HepG2 (cell line): Measurements from ENCODE around the gene MTCP1. TPM values are rescaled to one million over a fixed set of nuclear protein-coding genes. Genes with fewer than 3 reads are reported as not detected.

Source experiments
- ATAC-seq: fragments of 200-7000 bp; cut with Tn5 transposase; 3 replicates; pipeline ENCODE4 v1.9.1; 2020; ENCODE audit warnings: mild to moderate bottlenecking, moderate library complexity
- BruUV-seq: library from RNA; stranded (reverse); fragments of 400-500 nt; replicated peaks from 2 replicates; lab custom pipeline; 2021; lab: Mats Ljungman, UMichigan
- CTCF ChIA-PET: fragments of 300-600 bp; formaldehyde crosslinking; extraction: SDS; loops from one replicate; lab custom pipeline; 2021; ENCODE audit warnings: low total read pairs, inconsistent platforms, low intra/inter-chr PET ratio; lab: Yijun Ruan, JAX
- POLR2A ChIA-PET: fragments of 350-600 bp; sonication (Branson Sonifier 250); formaldehyde crosslinking; loops from one replicate; lab custom pipeline; 2020; ENCODE audit warnings: antibody characterized with exemption, inconsistent platforms; lab: Yijun Ruan, JAX
- DNase-seq: peaks from one replicate; pipeline ENCODE4 v3.0.0-alpha.2; 2015; ENCODE audit warnings: low spot score
- FAIRE-seq: peaks from 3 replicates; lab custom pipeline; 2011; peaks lifted over from hg19 to GRCh38; lab: Jason Lieb, UNC
- H2AFZ ChIP-seq: one replicate; pipeline ENCODE4 v1.6.1; 2011; ENCODE audit warnings: low read length, inconsistent platforms
- H3K27ac ChIP-seq: fragments of 300-600 bp; 3 replicates; pipeline ENCODE4 v1.8.0; 2011; ENCODE audit warnings: mixed run types, mild to moderate bottlenecking, mixed read lengths, low read length, inconsistent platforms; ENCODE audit not compliant: insufficient read depth; ENCODE audit errors: extremely low read length
- H3K27me3 ChIP-seq, 2 experiments: fragments of 200-600 bp in 1 of 2; 2 replicates in 1 of 2; 3 replicates in 1 of 2; pipeline versions ENCODE4 v1.6.0 to v1.8.0; 2011; ENCODE audit warnings: low read length in 2 of 2, mild to moderate bottlenecking in 2 of 2, moderate library complexity in 2 of 2, inconsistent platforms in 1 of 2; ENCODE audit not compliant: insufficient read depth in 2 of 2, control insufficient read depth in 1 of 2
- H3K36me3 ChIP-seq, 2 experiments: fragments of 200-600 bp in 1 of 2; replicated peaks in 1 of 2; 2 replicates in 1 of 2; 3 replicates in 1 of 2; pipeline versions ENCODE4 v1.5.1 to v1.8.0; 2011; ENCODE audit warnings: low read length in 2 of 2, inconsistent platforms in 1 of 2; ENCODE audit not compliant: insufficient read depth in 2 of 2, control insufficient read depth in 1 of 2
- H3K4me1 ChIP-seq: 2 replicates; pipeline ENCODE4 v1.5.1; 2012; ENCODE audit warnings: low read length, inconsistent platforms; ENCODE audit not compliant: insufficient read depth
- H3K4me2 ChIP-seq: 2 replicates; pipeline ENCODE4 v1.6.0; 2011; ENCODE audit warnings: low read depth, low read length, inconsistent platforms
- H3K4me3 ChIP-seq, 3 experiments: fragments of 200-600 bp in 1 of 3; sonication (generic), shearing (Covaris generic) in 1 of 3; replicated peaks in 1 of 3; 2 replicates each; pipeline ENCODE4 v1.5.1; 2011 to 2016; ENCODE audit warnings: low read length in 3 of 3, inconsistent platforms in 2 of 3, low read depth in 2 of 3, mild to moderate bottlenecking in 2 of 3, control low read depth in 1 of 3, mixed read lengths in 1 of 3; ENCODE audit not compliant: insufficient read depth in 1 of 3
- H3K79me2 ChIP-seq: one replicate; pipeline ENCODE4 v1.6.1; 2011; ENCODE audit warnings: low read length, inconsistent platforms; ENCODE audit not compliant: insufficient read depth
- H3K9ac ChIP-seq: 2 replicates; pipeline ENCODE4 v1.6.0; 2011; ENCODE audit warnings: mild to moderate bottlenecking, low read depth, low read length, inconsistent platforms; ENCODE audit not compliant: insufficient read depth
- H3K9me3 ChIP-seq: 2 replicates; pipeline ENCODE4 v1.5.1; 2012; ENCODE audit warnings: mild to moderate bottlenecking, low read length
- H4K20me1 ChIP-seq: 2 replicates; pipeline ENCODE4 v1.6.0; 2011; ENCODE audit warnings: inconsistent platforms, mild to moderate bottlenecking, low read length, moderate library complexity; ENCODE audit not compliant: insufficient read depth
- ADNP ChIP-seq: sonication (generic); formaldehyde crosslinking; IDR thresholded peaks from 2 replicates; pipeline ENCODE4 v1.4.0; 2020; ENCODE audit warnings: missing genetic modification reagents
- ARNTL ChIP-seq: sonication (generic); formaldehyde crosslinking; IDR thresholded peaks from 2 replicates; pipeline ENCODE4 v1.4.0; 2020; ENCODE audit warnings: mild to moderate bottlenecking, missing genetic modification reagents
- ATF7 ChIP-seq, 2 experiments: fragments of 450-650 bp in 1 of 2; sonication (generic) in 1 of 2; formaldehyde crosslinking in 1 of 2; IDR thresholded peaks; 2 replicates each; pipeline versions ENCODE4 v1.4.0 to v1.6.1; 2016 to 2020; ENCODE audit warnings: antibody characterized with exemption in 1 of 2, mild to moderate bottlenecking in 1 of 2, missing genetic modification reagents in 1 of 2
- EHMT2 ChIP-seq: fragments of 200-600 bp; sonication (generic); IDR thresholded peaks from 2 replicates; pipeline ENCODE4 v1.7.0; 2017; ENCODE audit warnings: antibody characterized with exemption, low read depth, low read length, borderline replicate concordance
- NR1H2 ChIP-seq: sonication (generic); formaldehyde crosslinking; IDR thresholded peaks from 2 replicates; pipeline ENCODE4 v1.8.1; 2022; ENCODE audit warnings: low read depth, missing genetic modification reagents, borderline replicate concordance
- RBM39 ChIP-seq: fragments of 200-400 bp; formaldehyde crosslinking; IDR thresholded peaks from one replicate; pipeline ENCODE4 v1.6.1; 2018; ENCODE audit warnings: antibody characterized with exemption, mild to moderate bottlenecking, low read depth, low read length; ENCODE audit not compliant: poor library complexity, severe bottlenecking
- STAT5B ChIP-seq: sonication (generic); formaldehyde crosslinking; IDR thresholded peaks from 2 replicates; pipeline ENCODE4 v1.4.0; 2020; ENCODE audit warnings: missing genetic modification reagents
- ZFP41 ChIP-seq: sonication (generic); formaldehyde crosslinking; IDR thresholded peaks from 2 replicates; pipeline ENCODE4 v1.4.0; 2020; ENCODE audit warnings: mild to moderate bottlenecking, missing genetic modification reagents, borderline replicate concordance
- ZNF703 ChIP-seq: sonication (generic); formaldehyde crosslinking; IDR thresholded peaks from 2 replicates; pipeline ENCODE4 v1.5.1; 2020; ENCODE audit warnings: missing genetic modification reagents, mild to moderate bottlenecking, moderate library complexity, borderline replicate concordance
- ZSCAN12 ChIP-seq: sonication (generic); formaldehyde crosslinking; IDR thresholded peaks from 2 replicates; pipeline ENCODE4 v1.9.0; 2021; ENCODE audit warnings: mild to moderate bottlenecking, missing genetic modification reagents
- WGBS: methylation state at CpG from one replicate; pipeline ENCODE4 v1.1.6; 2017; ENCODE audit warnings: low lambda C conversion rate; 5-methylcytosine and 5-hydroxymethylcytosine counted together
- in situ Hi-C: cut with HindIII; loops from 2 replicates; pipeline ENCODE4 v1.10.0; 2017; ENCODE audit warnings: low pct_unique_long_range_greater_than_20kb; ENCODE audit not compliant: extremely low pct_ligation_motif_present
- intact Hi-C: fragments of 100-400 bp; cut with micrococcal nuclease; formaldehyde crosslinking; loops from one replicate; pipeline ENCODE4 v1.10.0; 2022; ENCODE audit not compliant: unreplicated experiment
- polyA plus RNA-seq, 8 experiments: library from polyadenylated mRNA; depleted of rRNA in 3 of 8; stranded (reverse) in 7 of 8; unstranded in 1 of 8; fragments of >200 nt; fragmentation: Illumina TruSeq in 4 of 8; extraction: Trizol in 4 of 8; gene quantifications; 2 replicates each; pipeline versions ENCODE4 v1.2.1 to v1.2.3, GENCODE V29; 2011 to 2016; ENCODE audit warnings: low read depth in 4 of 8, missing spikeins in 1 of 8, mixed read lengths in 1 of 8; ENCODE audit not compliant: insufficient read depth in 1 of 8
- total RNA-seq, 5 experiments: library from RNA; depleted of rRNA; stranded (reverse); fragments of >200 nt; fragmentation: Illumina TruSeq; extraction: Trizol; gene quantifications; 2 replicates each; pipeline ENCODE4 v1.2.3, GENCODE V29; 2016; ENCODE audit warnings: low read depth in 1 of 5
- TF ChIP-seq, protein P1 (sequence below): sonication (generic); formaldehyde crosslinking; IDR thresholded peaks from 2 replicates; pipeline ENCODE4 v1.9.0; 2022; ENCODE audit warnings: missing genetic modification reagents, mild to moderate bottlenecking, borderline replicate concordance
- TF ChIP-seq, protein P2 (sequence below): sonication (generic); formaldehyde crosslinking; IDR thresholded peaks from 2 replicates; pipeline ENCODE4 v1.5.0; 2020; ENCODE audit warnings: missing genetic modification reagents

The MTCP1 gene
- total and polyA plus RNA-seq, 2 of the 13 experiments (the other 11 are each of a cell fraction or from before 2014, with no cell fraction given) = 5.1 to 18.9 TPM

DNA sequence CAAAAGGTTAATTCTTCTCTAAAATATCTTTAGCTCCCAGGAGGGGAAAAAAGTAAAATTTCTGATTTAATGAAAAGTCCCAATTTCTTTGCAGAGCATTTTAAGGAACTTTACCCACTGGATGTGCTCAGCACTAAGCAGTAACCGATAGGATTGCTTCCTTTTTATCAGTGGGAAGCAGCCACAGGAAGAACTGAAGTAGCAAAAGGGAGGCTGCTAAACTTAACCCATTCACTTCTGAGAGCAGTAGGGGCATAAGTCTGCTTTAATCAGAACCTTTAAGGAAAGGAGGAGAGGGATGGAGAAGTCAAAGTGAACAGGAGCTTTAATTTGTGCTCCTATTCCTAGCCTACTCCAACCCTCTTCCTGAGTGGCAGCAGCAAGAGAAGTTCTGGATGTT, 48.4 kb downstream of the MTCP1 start, which contains the start of gene F8:
Gene F8, minus strand, starts transcription at position 139 of the 400 bp plus-strand sequence. CDS start 171 bp downstream, outside the sequence.
- ChIA-PET POLR2A (no interaction called here), CTCF (no interaction called here)
- Histone ChIP-seq H3K4me2 (no peak within 1 kb of the TSS), H3K27ac (no peak within 1 kb of the TSS), H3K79me2 (peaks cover 3% of the 10 kb centered on the region), H2AFZ (no peak within 1 kb of the TSS), H3K4me3 (no peak within 1 kb of the TSS), H3K9ac (no peak within 1 kb of the TSS), H3K4me1 (peaks cover 18% of the 10 kb centered on the region; the same call in 1 of the 2 replicates), H3K9me3 (no peaks in the 10 kb centered on the region), H3K27me3 (no peaks in the 10 kb centered on the region; a peak in 1 of 5 replicates), H3K36me3 (no peaks in the 10 kb centered on the region), H4K20me1 (no peaks in the 10 kb centered on the region)
- ATAC-seq = no peak
- intact Hi-C loops = no loop called here
- no peak for DNase-seq
- TF ChIP-seq ADNP (no peak), EHMT2 (no peak), ZNF703 (CRISPR knock-in tag) (no peak), STAT5B (no peak), ZFP41 (CRISPR knock-in tag) (no peak), ZSCAN12 (CRISPR knock-in tag) (no peak)
- TF ChIP-seq, protein P1, sequence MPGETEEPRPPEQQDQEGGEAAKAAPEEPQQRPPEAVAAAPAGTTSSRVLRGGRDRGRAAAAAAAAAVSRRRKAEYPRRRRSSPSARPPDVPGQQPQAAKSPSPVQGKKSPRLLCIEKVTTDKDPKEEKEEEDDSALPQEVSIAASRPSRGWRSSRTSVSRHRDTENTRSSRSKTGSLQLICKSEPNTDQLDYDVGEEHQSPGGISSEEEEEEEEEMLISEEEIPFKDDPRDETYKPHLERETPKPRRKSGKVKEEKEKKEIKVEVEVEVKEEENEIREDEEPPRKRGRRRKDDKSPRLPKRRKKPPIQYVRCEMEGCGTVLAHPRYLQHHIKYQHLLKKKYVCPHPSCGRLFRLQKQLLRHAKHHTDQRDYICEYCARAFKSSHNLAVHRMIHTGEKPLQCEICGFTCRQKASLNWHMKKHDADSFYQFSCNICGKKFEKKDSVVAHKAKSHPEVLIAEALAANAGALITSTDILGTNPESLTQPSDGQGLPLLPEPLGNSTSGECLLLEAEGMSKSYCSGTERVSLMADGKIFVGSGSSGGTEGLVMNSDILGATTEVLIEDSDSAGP = no peak
- FAIRE-seq = no peak
- in situ Hi-C loops = no loop called here
- BruUV-seq = no TSS peak
- WGBS = 11% methylated on average over 1 of the region's 1 CpG

- 36% methylated on average over 3 of the region's 3 CpGs for WGBS
- ATAC-seq = no peak
- CTCF ChIA-PET = no interaction called here
- Histone ChIP-seq H3K4me3 (no peak overlapping the region), H3K36me3 (no peaks in the 10 kb centered on the region)
- TF ChIP-seq NR1H2 (no peak), ARNTL (CRISPR knock-in tag) (no peak), RBM39 (no peak), ATF7 (IDR thresholded peaks at IDR 0.05) (peak; percentile 26; the same call in 1 of the 2 replicates), ATF7 (CRISPR knock-in tag; IDR thresholded peaks at IDR 0.05) (no peak)
- TF ChIP-seq, protein P2, sequence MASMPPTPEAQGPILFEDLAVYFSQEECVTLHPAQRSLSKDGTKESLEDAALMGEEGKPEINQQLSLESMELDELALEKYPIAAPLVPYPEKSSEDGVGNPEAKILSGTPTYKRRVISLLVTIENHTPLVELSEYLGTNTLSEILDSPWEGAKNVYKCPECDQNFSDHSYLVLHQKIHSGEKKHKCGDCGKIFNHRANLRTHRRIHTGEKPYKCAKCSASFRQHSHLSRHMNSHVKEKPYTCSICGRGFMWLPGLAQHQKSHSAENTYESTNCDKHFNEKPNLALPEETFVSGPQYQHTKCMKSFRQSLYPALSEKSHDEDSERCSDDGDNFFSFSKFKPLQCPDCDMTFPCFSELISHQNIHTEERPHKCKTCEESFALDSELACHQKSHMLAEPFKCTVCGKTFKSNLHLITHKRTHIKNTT (CRISPR knock-in tag) = no peak
- TF ChIP-seq, all 625 proteins: peak for 1
- no peak overlapping the region for H3K9ac ChIP-seq
- DNase-seq (no peak), FAIRE-seq (no peak)
- POLR2A ChIA-PET = no interaction called here
- in situ Hi-C loops = no loop called here
- H4K20me1 ChIP-seq = no peaks in the 10 kb centered on the region
- no peaks in the 10 kb centered on the region for H3K79me2 ChIP-seq
- no TSS peak for BruUV-seq
- H3K27me3 ChIP-seq = no peaks in the 10 kb centered on the region
- H2AFZ ChIP-seq = no peak overlapping the region
- H3K4me1 ChIP-seq = peaks cover 18% of the 10 kb centered on the region; the same call in 1 of the 2 replicates
- no peaks in the 10 kb centered on the region for H3K9me3 ChIP-seq
- intact Hi-C loops = no loop called here
- no peak overlapping the region for H3K4me2 ChIP-seq
- no peak overlapping the region for H3K27ac ChIP-seq
Measured at GRCh38 chrX:155020591-155020990, 50.3 kb downstream of the MTCP1 start.
